GM23248 (cell line): ENCODE data around the gene DST.

ENCODE experiments used
- EZH2 ChIP-seq: fragments of 200-600 bp; sonication (generic); IDR thresholded peaks from 2 replicates; pipeline ENCODE4 v1.6.1; 2018; ENCODE audit warnings: antibody characterized with exemption, mild to moderate bottlenecking; ENCODE audit not compliant: insufficient read depth, poor library complexity, severe bottlenecking
- EZH2phosphoT487 ChIP-seq: fragments of 200-600 bp; sonication (generic); IDR thresholded peaks from 2 replicates; pipeline ENCODE4 v1.6.1; 2018; ENCODE audit warnings: antibody characterized with exemption, moderate library complexity, mild to moderate bottlenecking, low read depth; ENCODE audit not compliant: insufficient read depth

- no peak for TF ChIP-seq EZH2
- TF ChIP-seq EZH2phosphoT487, result no peak
Observed at GRCh38 chr6:56424542-56425083, 218.1 kb downstream of the DST start.
